K562 (cell line): Measurements from ENCODE around the gene UBL7. TPM values are rescaled to one million over a fixed set of nuclear protein-coding genes. Genes with fewer than 3 reads are reported as not detected.
"Not testable (repeated sequence)": the region's sequence is repeated elsewhere in the genome, so short reads cannot be mapped to it uniquely, and the experiment has no call there.

Experiments used
- ATAC-seq: fragments of 200-7000 bp; cut with Tn5 transposase; 3 replicates; pipeline ENCODE4 v1.9.1; 2020; ENCODE audit warnings: moderate library complexity
- BruUV-seq: library from RNA; stranded (reverse); fragments of 400-500 nt; replicated peaks from 2 replicates; lab custom pipeline; 2021; lab: Mats Ljungman, UMichigan
- CTCF ChIA-PET: fragments of 300-600 bp; formaldehyde crosslinking; extraction: SDS; loops from one replicate; lab custom pipeline; 2021; ENCODE audit warnings: low intra/inter-chr PET ratio; lab: Yijun Ruan, JAX
- POLR2A ChIA-PET: fragments of 300-600, 350-650 bp; sonication (Branson Sonifier 250); formaldehyde crosslinking; extraction: SDS; loops from one replicate; lab custom pipeline; 2021; ENCODE audit warnings: antibody characterized with exemption, inconsistent platforms; lab: Yijun Ruan, JAX
- DNase-seq, 4 experiments: peaks; one replicate each; pipeline versions ENCODE4 v3.0.0 to v3.0.0-alpha.2; 2011 to 2018; ENCODE audit warnings: low spot score in 3 of 4, mixed read lengths in 3 of 4; ENCODE audit errors: extremely low read depth in 1 of 4
- FAIRE-seq: peaks from 2 replicates; lab custom pipeline; 2011; peaks lifted over from hg19 to GRCh38; lab: Jason Lieb, UNC
- H2AFZ ChIP-seq: 2 replicates; pipeline ENCODE4 v1.6.0; 2011; ENCODE audit warnings: low read depth, low read length, control low read depth, inconsistent platforms
- H3K27ac ChIP-seq: fragments of 200-600 bp; 3 replicates; pipeline ENCODE4 v1.8.0; 2011; ENCODE audit warnings: low read depth, mild to moderate bottlenecking, control low read depth, inconsistent platforms, low read length, moderate library complexity, mixed read lengths; ENCODE audit errors: extremely low read depth
- H3K27me3 ChIP-seq, 2 experiments: fragments of 300-600 bp in 1 of 2; 2 replicates in 1 of 2; 3 replicates in 1 of 2; pipeline versions ENCODE4 v1.6.0 to v1.8.0; 2011; ENCODE audit warnings: inconsistent platforms in 2 of 2, low read length in 2 of 2, mild to moderate bottlenecking in 1 of 2, mixed read lengths in 1 of 2, moderate library complexity in 1 of 2; ENCODE audit not compliant: control insufficient read depth in 2 of 2, insufficient read depth in 2 of 2
- H3K36me3 ChIP-seq: fragments of 300-600 bp; 3 replicates; pipeline ENCODE4 v1.8.0; 2011; ENCODE audit warnings: mild to moderate bottlenecking, low read length, inconsistent platforms; ENCODE audit not compliant: control insufficient read depth, insufficient read depth
- H3K4me1 ChIP-seq, 2 experiments: fragments of 200-600 bp in 1 of 2; replicated peaks in 1 of 2; 2 replicates in 1 of 2; 3 replicates in 1 of 2; pipeline versions ENCODE4 v1.5.1 to v1.8.0; 2011; ENCODE audit warnings: inconsistent platforms in 2 of 2, low read length in 2 of 2, mild to moderate bottlenecking in 1 of 2, mixed read lengths in 1 of 2, moderate library complexity in 1 of 2; ENCODE audit not compliant: control insufficient read depth in 2 of 2, insufficient read depth in 2 of 2
- H3K4me2 ChIP-seq: 2 replicates; pipeline ENCODE4 v1.6.1; 2011; ENCODE audit warnings: low read length, control low read depth, inconsistent platforms, mixed read lengths; ENCODE audit not compliant: insufficient read depth
- H3K4me3 ChIP-seq: fragments of 200-600 bp; sonication (generic), shearing (Covaris generic); 2 replicates; pipeline ENCODE4 v1.5.1; 2016; ENCODE audit warnings: control low read depth, inconsistent platforms
- H3K79me2 ChIP-seq: fragments of 200-600 bp; 3 replicates; pipeline ENCODE4 v1.8.0; 2011; ENCODE audit warnings: low read length, inconsistent platforms; ENCODE audit not compliant: control insufficient read depth, insufficient read depth
- H3K9ac ChIP-seq, 2 experiments: 2 replicates each; pipeline versions ENCODE4 v1.6.0 to v1.6.1; 2011; ENCODE audit warnings: low read depth in 2 of 2, low read length in 2 of 2, control low read depth in 1 of 2, inconsistent platforms in 1 of 2, mild to moderate bottlenecking in 1 of 2, mixed read lengths in 1 of 2; ENCODE audit not compliant: insufficient read depth in 1 of 2
- H3K9me1 ChIP-seq: one replicate; pipeline ENCODE4 v1.6.0; 2011; ENCODE audit warnings: inconsistent platforms, mild to moderate bottlenecking, low read length, moderate library complexity; ENCODE audit not compliant: control insufficient read depth, insufficient read depth
- H3K9me3 ChIP-seq: replicated peaks from 2 replicates; pipeline ENCODE4 v1.5.1; 2011; ENCODE audit warnings: low read depth, low read length, inconsistent platforms; ENCODE audit not compliant: control insufficient read depth, insufficient read depth
- H4K20me1 ChIP-seq: replicated peaks from 2 replicates; pipeline ENCODE4 v1.6.1; 2011; ENCODE audit warnings: low read length, inconsistent platforms, mixed read lengths; ENCODE audit not compliant: control insufficient read depth, insufficient read depth
- ATF7 ChIP-seq: fragments of 450-650 bp; IDR thresholded peaks from 2 replicates; pipeline ENCODE4 v1.7.1; 2014; ENCODE audit warnings: mild to moderate bottlenecking, moderate library complexity
- BRD9 ChIP-seq: fragments of 450-650 bp; IDR thresholded peaks from 2 replicates; pipeline ENCODE4 v1.6.1; 2018; ENCODE audit warnings: low read depth; ENCODE audit not compliant: partially characterized antibody
- EHMT2 ChIP-seq: fragments of 450-650 bp; IDR thresholded peaks from 2 replicates; pipeline ENCODE4 v1.6.1; 2018; ENCODE audit warnings: antibody characterized with exemption
- ELF2 ChIP-seq: fragments of 250-450 bp; sonication (Bioruptor Pico); IDR thresholded peaks from 2 replicates; pipeline ENCODE4 v1.5.0; 2021; ENCODE audit warnings: mild to moderate bottlenecking
- MCM7 ChIP-seq, 2 experiments: fragments of 450-650 bp; IDR thresholded peaks; 2 replicates each; pipeline ENCODE4 v1.6.1; 2016 to 2018
- PHTF2 ChIP-seq: fragments of 250-450 bp; sonication (Bioruptor Pico); IDR thresholded peaks from 2 replicates; pipeline ENCODE4 v1.5.0; 2021; ENCODE audit warnings: mild to moderate bottlenecking
- SIRT6 ChIP-seq: IDR thresholded peaks from one replicate; pipeline ENCODE4 v1.6.1; 2012; ENCODE audit warnings: low read depth, mild to moderate bottlenecking, control low read depth, inconsistent platforms, low read length, moderate library complexity
- USF2 ChIP-seq: sonication (generic); formaldehyde crosslinking; IDR thresholded peaks from 2 replicates; pipeline ENCODE4 v1.5.0; 2020; ENCODE audit warnings: missing genetic modification reagents
- ZFP1 ChIP-seq: fragments of 450-650 bp; formaldehyde crosslinking; IDR thresholded peaks from 2 replicates; pipeline ENCODE4 v1.4.0; 2020; ENCODE audit warnings: mild to moderate bottlenecking, mixed read lengths
- ZNF121 ChIP-seq: sonication (generic); formaldehyde crosslinking; conservative IDR thresholded peaks from 2 replicates; pipeline ENCODE4 v1.8.0; 2022; ENCODE audit warnings: missing genetic modification reagents
- ZNF316 ChIP-seq: fragments of 450-650 bp; IDR thresholded peaks from 2 replicates; pipeline ENCODE4 v1.6.1; 2016
- WGBS: fragments of 100-300 bp; shearing (Covaris generic); methylation state at CpG from one replicate; pipeline ENCODE4 v1.1.6; 2016; ENCODE audit warnings: low coverage, mixed read lengths; ENCODE audit not compliant: insufficient coverage; ENCODE audit errors: missing lambda C conversion rate; 5-methylcytosine and 5-hydroxymethylcytosine counted together
- in situ Hi-C: fragments of 300-500 bp; cut with MboI; formaldehyde crosslinking; loops from 4 replicates; pipeline ENCODE4 v1.15.0; 2018; ENCODE audit warnings: inconsistent platforms, mixed read lengths
- intact Hi-C: fragments of 100-400 bp; cut with micrococcal nuclease; formaldehyde crosslinking; loops from 2 replicates; pipeline ENCODE4 v1.14.2; 2022
- polyA plus RNA-seq, 8 experiments: library from polyadenylated mRNA; depleted of rRNA in 4 of 8; stranded (reverse) in 5 of 8; unstranded in 3 of 8; fragments of >200 nt; fragmentation: Nextera tagmentation in 2 of 8; fragmentation: Illumina TruSeq in 1 of 8; extraction: Ambion mirVana in 2 of 8; extraction: Trizol in 1 of 8; gene quantifications; 2 replicates each; pipeline versions ENCODE4 v1.2.1 to v1.2.3, GENCODE V29; 2011 to 2014; ENCODE audit warnings: inconsistent platforms in 1 of 8, missing spikeins in 1 of 8
- total RNA-seq, 7 experiments: library from RNA; depleted of rRNA in 6 of 7; stranded (reverse); fragments of >200 nt in 6 of 7; fragmentation: Illumina TruSeq in 2 of 7; extraction: Trizol in 2 of 7; gene quantifications; 2 replicates each; pipeline versions ENCODE4 v1.2.1 to v1.2.3, GENCODE V29; 2011 to 2021; ENCODE audit warnings: low replicate concordance in 1 of 7
- TF ChIP-seq, protein P1 (sequence below): fragments of 450-650 bp; IDR thresholded peaks from 2 replicates; pipeline ENCODE4 v1.6.1; 2014; ENCODE audit warnings: low read depth, mild to moderate bottlenecking, moderate library complexity, borderline replicate concordance
- TF ChIP-seq, protein P2 (sequence below): sonication (generic); IDR thresholded peaks from 2 replicates; pipeline ENCODE4 v1.6.1; 2016

Gene UBL7
- total and polyA plus RNA-seq, 9 of the 15 experiments (the other 6 are each of a cell fraction or from before 2014, with no cell fraction given), result 19.2 to 63.4 (median 44.9) TPM

- intact Hi-C loops, result loop anchor here (5.0 kb wide), 2 partner anchors 83 to 153 kb away; partner anchors contain the start of gene ARID3B
- CTCF ChIA-PET, ATAC-seq, BruUV-seq, H3K27ac ChIP-seq, POLR2A ChIA-PET, in situ Hi-C loops, H4K20me1 ChIP-seq, FAIRE-seq, H2AFZ ChIP-seq, H3K9me1 ChIP-seq, H3K27me3 ChIP-seq, H3K9ac ChIP-seq, DNase-seq, H3K9me3 ChIP-seq: not testable (repeated sequence)
- Histone ChIP-seq H3K79me2 (peaks cover 44% of the 10 kb centered on the region), H3K4me1 (peaks cover 16 to 18% of the 10 kb centered on the region in 2 experiments; a peak in 4 of 5 replicates), H3K4me2 (peak overlapping the region; percentile 100), H3K36me3 (peaks cover 17% of the 10 kb centered on the region; the same call in 2 of the 3 replicates), H3K4me3 (peak overlapping the region; percentile 73)
- 74% methylated on average over 9 of the region's 14 CpGs for WGBS
Observed at GRCh38 chr15:74459798-74460197, 1.2 kb downstream of the UBL7 start.

- Histone ChIP-seq H3K79me2 (peaks cover 32% of the 10 kb centered on the region), H4K20me1 (peaks cover 4% of the 10 kb centered on the region; the same call in 1 of the 2 replicates), H3K36me3 (peaks cover 24% of the 10 kb centered on the region; the same call in 2 of the 3 replicates), H3K9ac (no peak overlapping the region), H3K27ac (no peak overlapping the region), H3K27me3 (no peaks in the 10 kb centered on the region), H2AFZ (no peak overlapping the region), H3K4me2 (no peak overlapping the region), H3K4me1 (peaks cover 6 to 14% of the 10 kb centered on the region in 2 experiments; a peak in 4 of 5 replicates), H3K9me1 (no peaks in the 10 kb centered on the region), H3K9me3 (no peaks in the 10 kb centered on the region), H3K4me3 (no peak overlapping the region)
- POLR2A ChIA-PET, result interaction anchor here (0.6 to 1.2 kb wide), 2 partner anchors 15 to 155 kb away, joined by 3 read pairs; no protein-coding TSS in a partner anchor
- FAIRE-seq, result no peak
- intact Hi-C loops, result no loop called here
- WGBS, result 53% methylated on average over 3 of the region's 3 CpGs
- DNase-seq, result peak in 2 of 4 experiments; percentile 8 to 22
- no TSS peak for BruUV-seq
- ATAC-seq, result no peak
- in situ Hi-C loops, result no loop called here
- CTCF ChIA-PET, result no interaction called here
- TF ChIP-seq, protein P1, sequence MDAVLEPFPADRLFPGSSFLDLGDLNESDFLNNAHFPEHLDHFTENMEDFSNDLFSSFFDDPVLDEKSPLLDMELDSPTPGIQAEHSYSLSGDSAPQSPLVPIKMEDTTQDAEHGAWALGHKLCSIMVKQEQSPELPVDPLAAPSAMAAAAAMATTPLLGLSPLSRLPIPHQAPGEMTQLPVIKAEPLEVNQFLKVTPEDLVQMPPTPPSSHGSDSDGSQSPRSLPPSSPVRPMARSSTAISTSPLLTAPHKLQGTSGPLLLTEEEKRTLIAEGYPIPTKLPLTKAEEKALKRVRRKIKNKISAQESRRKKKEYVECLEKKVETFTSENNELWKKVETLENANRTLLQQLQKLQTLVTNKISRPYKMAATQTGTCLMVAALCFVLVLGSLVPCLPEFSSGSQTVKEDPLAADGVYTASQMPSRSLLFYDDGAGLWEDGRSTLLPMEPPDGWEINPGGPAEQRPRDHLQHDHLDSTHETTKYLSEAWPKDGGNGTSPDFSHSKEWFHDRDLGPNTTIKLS, result no peak
- TF ChIP-seq, protein P2, sequence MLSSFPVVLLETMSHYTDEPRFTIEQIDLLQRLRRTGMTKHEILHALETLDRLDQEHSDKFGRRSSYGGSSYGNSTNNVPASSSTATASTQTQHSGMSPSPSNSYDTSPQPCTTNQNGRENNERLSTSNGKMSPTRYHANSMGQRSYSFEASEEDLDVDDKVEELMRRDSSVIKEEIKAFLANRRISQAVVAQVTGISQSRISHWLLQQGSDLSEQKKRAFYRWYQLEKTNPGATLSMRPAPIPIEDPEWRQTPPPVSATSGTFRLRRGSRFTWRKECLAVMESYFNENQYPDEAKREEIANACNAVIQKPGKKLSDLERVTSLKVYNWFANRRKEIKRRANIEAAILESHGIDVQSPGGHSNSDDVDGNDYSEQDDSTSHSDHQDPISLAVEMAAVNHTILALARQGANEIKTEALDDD, result no peak
- TF ChIP-seq ZNF121 (CRISPR knock-in tag), result no peak
- TF ChIP-seq PHTF2 (CRISPR knock-in tag), result no peak
- TF ChIP-seq EHMT2, result no peak
- no peak for TF ChIP-seq USF2
- TF ChIP-seq ATF7, result no peak
- no peak for TF ChIP-seq MCM7 (IDR thresholded peaks at IDR 0.05)
- no peak for TF ChIP-seq SIRT6
- TF ChIP-seq ZFP1, result no peak
- no peak for TF ChIP-seq BRD9
- TF ChIP-seq ZNF316, result no peak
- no peak for TF ChIP-seq ELF2
Observed at GRCh38 chr15:74458473-74458872, 2.5 kb downstream of the UBL7 start.
